ENCODE results near the gene SKAP2. TPM values are rescaled to one million over a fixed set of nuclear protein-coding genes. Genes with fewer than 3 reads are reported as not detected.

SKAP2 gene
- total and polyA plus RNA-seq, 2 of the 4 experiments (the other 2 are of a cell fraction): 5.7 to 7.4 TPM

GRCh38 chr7:26789481-26790184 lies 74.8 kb downstream of the SKAP2 start:
- H3K14ac ChIP-seq (replicated peaks; ENCODE audit: low read depth, low read length): no peak overlapping the region
- no peak overlapping the region for H4K5ac ChIP-seq (ENCODE audit: low read depth, low read length)
- no peak for TF ChIP-seq POLR2A (IDR thresholded peaks at IDR 0.05; ENCODE audit: low read depth, low read length)
- no peak for TF ChIP-seq MAZ (IDR thresholded peaks at IDR 0.05; ENCODE audit: borderline replicate concordance, low read depth, low read length)
- no peak for TF ChIP-seq BHLHE40 (IDR thresholded peaks at IDR 0.05; ENCODE audit: low read depth, low read length)
- TF ChIP-seq RCOR1 (IDR thresholded peaks at IDR 0.05; ENCODE audit: insufficient replicate concordance, low read length): no peak
- TF ChIP-seq RAD21 (IDR thresholded peaks at IDR 0.05; ENCODE audit: low read length): no peak
- no peak for TF ChIP-seq SMC3 (IDR thresholded peaks at IDR 0.05; ENCODE audit: low read depth, low read length)
- no peak for TF ChIP-seq CEBPB (IDR thresholded peaks at IDR 0.05; ENCODE audit: low read depth, low read length)
- TF ChIP-seq CHD1 (IDR thresholded peaks at IDR 0.05; ENCODE audit: low read depth, low read length): no peak
- TF ChIP-seq FOS (IDR thresholded peaks at IDR 0.05; ENCODE audit: low read depth, low read length): no peak
- no peak for TF ChIP-seq RFX5 (IDR thresholded peaks at IDR 0.05; ENCODE audit: low read depth, low read length)
- TF ChIP-seq MAFK (IDR thresholded peaks at IDR 0.05; ENCODE audit: low read depth, low read length): no peak
- BruUV-seq (replicated peaks): no TSS peak
- no peak overlapping the region for H2BK15ac ChIP-seq (ENCODE audit: low read depth, low read length)
- 0 out of 2 replicates have a peak, but pooled peaks cover 2% of the 10 kb centered on the region for H3K9me1 ChIP-seq (ENCODE audit: insufficient read depth, low read length)
- DNase-seq: no peak
- H2BK120ac ChIP-seq (ENCODE audit: low read depth, low read length): no peak overlapping the region
- H3K23ac ChIP-seq (ENCODE audit: low read depth, low read length): no peak overlapping the region
- no peaks in the 10 kb centered on the region for H4K20me1 ChIP-seq (ENCODE audit: insufficient read depth, low read length)
- H3K4me2 ChIP-seq (ENCODE audit: low read depth, low read length): no peak overlapping the region
- no peak overlapping the region for H2AK5ac ChIP-seq (ENCODE audit: low read depth, low read length)
- no peak overlapping the region for H2BK5ac ChIP-seq (ENCODE audit: low read depth, low read length, poor library complexity, severe bottlenecking)
- H3K9ac ChIP-seq (ENCODE audit: low read depth, low read length): no peak overlapping the region
- H3K79me1 ChIP-seq (ENCODE audit: low read depth in 1 of 2, low read length in 2 of 2): peaks cover 0 to 3% of the 10 kb centered on the region in 2 experiments; a peak in 1 of 4 replicates
- H3K9me3 ChIP-seq (ENCODE audit: control insufficient read depth, insufficient read depth, low read length): no peaks in the 10 kb centered on the region
- no peak overlapping the region for H4K8ac ChIP-seq (ENCODE audit: low read depth in 2 of 2, low read length in 2 of 2)
- no peak overlapping the region for H3K4me3 ChIP-seq (ENCODE audit: insufficient read depth, low read depth, low read length)
- H3K56ac ChIP-seq (ENCODE audit: extremely low read depth, insufficient read depth, low read length): no peak overlapping the region
- H3K4ac ChIP-seq (ENCODE audit: low read depth, low read length): no peak overlapping the region
- no peak overlapping the region for H2BK20ac ChIP-seq (ENCODE audit: low read depth, low read length)
- no CpG with 5 or more reads among the region's 5 CpGs for WGBS, 2 experiments (ENCODE audit: extremely low coverage in 2 of 2, insufficient read length in 1 of 2)
- ChIA-PET CTCF (no interaction called here), POLR2A (ENCODE audit: unreplicated experiment) (no interaction called here)
- H4K91ac ChIP-seq (ENCODE audit: insufficient read depth, low read depth, low read length): no peak overlapping the region
- no peaks in the 10 kb centered on the region for H3K4me1 ChIP-seq (ENCODE audit: control insufficient read depth, insufficient read depth, low read length)
- ATAC-seq (ENCODE audit: low read depth): no peak
- H3K27ac ChIP-seq (ENCODE audit: insufficient read depth, low read length): no peak overlapping the region
- dilution Hi-C loops (cut with HindIII; ENCODE audit: low sequenced_read_pairs, unreplicated experiment): no loop called here
- H3K36me3 ChIP-seq (ENCODE audit: control insufficient read depth, insufficient read depth, low read length): no peaks in the 10 kb centered on the region
- in situ Hi-C loops (cut with MboI; ENCODE audit: low sequenced_read_pairs): no loop called here
- H2AK9ac ChIP-seq (replicated peaks; ENCODE audit: low read depth, low read length, poor library complexity): no peak overlapping the region
- intact Hi-C loops (cut with micrococcal nuclease): no loop called here
- no peak overlapping the region for H3K18ac ChIP-seq (ENCODE audit: low read depth, low read length)
- H3K27me3 ChIP-seq (ENCODE audit: control insufficient read depth, insufficient read depth, low read length): no peaks in the 10 kb centered on the region
- no peak overlapping the region for H2AFZ ChIP-seq (replicated peaks; ENCODE audit: low read length, poor library complexity)
